Activated T-cell treated with anti-CD3 and anti-CD28 coated beads, Interleukin-2, amount 50 U/mL, for 24 hours (primary cell): ENCODE data around the gene TIMM10.

Experiments used
- DNase-seq: peaks from one replicate; pipeline ENCODE4 v3.0.0-alpha.2; 2020
- H3K27ac Mint-ChIP-seq: 2 replicates; pipeline ENCODE4 v1.8.0; 2020; ENCODE audit warnings: mild to moderate bottlenecking, mixed read lengths
- H3K27me3 Mint-ChIP-seq: 2 replicates; pipeline ENCODE4 v1.8.0; 2020; ENCODE audit warnings: mixed read lengths
- H3K36me3 Mint-ChIP-seq: 2 replicates; pipeline ENCODE4 v1.8.0; 2020; ENCODE audit warnings: low read depth, mixed read lengths
- H3K4me1 Mint-ChIP-seq: 2 replicates; pipeline ENCODE4 v1.8.0; 2020; ENCODE audit warnings: low read depth, mixed read lengths
- H3K4me3 Mint-ChIP-seq: 2 replicates; pipeline ENCODE4 v1.8.0; 2020; ENCODE audit warnings: mild to moderate bottlenecking, moderate library complexity, mixed read lengths
- H3K9me3 Mint-ChIP-seq: 2 replicates; pipeline ENCODE4 v1.8.0; 2020; ENCODE audit warnings: mixed read lengths

The TIMM10 gene

DNA sequence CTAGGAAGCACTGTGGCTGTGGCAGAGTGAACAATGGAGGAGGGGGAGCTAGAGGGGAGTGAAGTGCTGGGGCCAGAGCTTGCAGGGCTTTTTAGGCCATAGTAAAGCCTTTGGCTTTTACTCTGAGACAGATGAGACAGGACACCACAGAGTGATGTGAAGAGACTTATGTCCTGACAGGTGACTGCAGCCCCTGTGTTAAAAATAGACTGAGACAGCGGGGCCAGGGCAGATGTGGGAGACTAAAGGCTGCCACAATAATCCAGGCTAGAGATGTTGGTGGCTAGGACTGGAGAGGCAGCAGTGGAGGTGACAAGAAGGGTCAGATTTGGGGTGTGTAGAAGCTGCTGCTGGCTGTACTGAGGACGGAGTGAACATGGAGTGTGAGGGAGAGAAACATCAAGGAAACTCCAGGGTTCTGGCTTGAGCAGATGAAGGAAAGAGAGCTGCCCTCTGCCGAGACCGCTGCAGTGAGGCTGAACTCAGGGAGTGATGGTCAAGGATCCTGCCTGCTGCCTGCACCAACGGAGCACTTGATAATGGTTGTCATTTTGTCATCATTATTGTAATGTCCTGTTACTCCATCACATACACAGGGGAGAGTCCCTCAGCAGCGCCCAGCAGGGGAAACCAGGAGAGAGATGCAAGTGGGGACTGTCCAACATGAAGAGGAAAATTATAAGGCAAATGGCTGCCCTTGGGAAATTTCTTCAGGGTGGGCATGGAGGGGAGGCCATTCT lies 42.5 kb downstream of the TIMM10 start:
- H3K36me3 Mint-ChIP-seq = peaks cover 80% of the 10 kb centered on the region
- no peak overlapping the region for H3K4me3 Mint-ChIP-seq
- no peak overlapping the region for H3K27ac Mint-ChIP-seq
- H3K4me1 Mint-ChIP-seq = peaks cover 7% of the 10 kb centered on the region
- H3K27me3 Mint-ChIP-seq = no peaks in the 10 kb centered on the region
- DNase-seq = no peak
- H3K9me3 Mint-ChIP-seq = no peaks in the 10 kb centered on the region

DNA sequence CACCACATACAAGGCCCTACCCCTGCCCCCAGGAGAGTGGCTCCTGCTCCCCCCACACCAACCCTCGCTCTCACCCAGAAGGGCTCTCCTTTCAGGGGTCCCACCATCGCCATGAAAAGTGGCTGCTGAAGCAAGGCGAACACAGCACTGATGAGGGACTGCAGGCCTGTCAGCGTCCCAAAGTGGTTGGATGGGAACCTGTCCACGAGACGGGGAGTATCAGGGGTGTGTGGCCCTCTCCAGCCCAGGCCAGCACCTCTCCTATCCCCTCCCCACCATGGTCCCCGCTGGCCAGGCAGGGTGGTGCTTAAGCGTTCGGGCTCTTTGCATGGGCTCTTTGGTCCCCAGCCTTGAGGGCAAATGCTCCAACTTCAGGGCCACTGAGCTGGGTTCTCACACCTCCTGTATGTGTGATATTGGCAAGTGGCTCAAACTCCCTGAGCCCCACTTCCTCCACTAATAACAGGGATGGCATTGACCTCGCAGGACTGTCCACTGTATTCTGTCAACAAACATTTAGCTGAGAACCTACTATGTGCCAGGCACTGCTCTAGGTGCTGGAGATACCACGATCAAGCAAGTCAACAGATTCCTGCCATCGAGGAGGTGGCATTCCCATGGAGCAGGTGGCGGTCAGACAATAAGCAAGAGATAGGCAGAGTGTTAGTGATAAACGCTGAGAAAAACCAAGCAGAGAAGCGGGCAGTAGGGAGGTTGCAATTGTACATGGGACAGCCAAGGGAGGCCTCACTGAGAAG lies 43.4 kb downstream of the TIMM10 start:
- no peak overlapping the region for H3K4me3 Mint-ChIP-seq
- DNase-seq = no peak
- no peaks in the 10 kb centered on the region for H3K9me3 Mint-ChIP-seq
- H3K27me3 Mint-ChIP-seq = peaks cover under 1% of the 10 kb centered on the region
- peaks cover 9% of the 10 kb centered on the region for H3K4me1 Mint-ChIP-seq
- H3K36me3 Mint-ChIP-seq = peaks cover 76% of the 10 kb centered on the region
- H3K27ac Mint-ChIP-seq = no peak overlapping the region

DNA sequence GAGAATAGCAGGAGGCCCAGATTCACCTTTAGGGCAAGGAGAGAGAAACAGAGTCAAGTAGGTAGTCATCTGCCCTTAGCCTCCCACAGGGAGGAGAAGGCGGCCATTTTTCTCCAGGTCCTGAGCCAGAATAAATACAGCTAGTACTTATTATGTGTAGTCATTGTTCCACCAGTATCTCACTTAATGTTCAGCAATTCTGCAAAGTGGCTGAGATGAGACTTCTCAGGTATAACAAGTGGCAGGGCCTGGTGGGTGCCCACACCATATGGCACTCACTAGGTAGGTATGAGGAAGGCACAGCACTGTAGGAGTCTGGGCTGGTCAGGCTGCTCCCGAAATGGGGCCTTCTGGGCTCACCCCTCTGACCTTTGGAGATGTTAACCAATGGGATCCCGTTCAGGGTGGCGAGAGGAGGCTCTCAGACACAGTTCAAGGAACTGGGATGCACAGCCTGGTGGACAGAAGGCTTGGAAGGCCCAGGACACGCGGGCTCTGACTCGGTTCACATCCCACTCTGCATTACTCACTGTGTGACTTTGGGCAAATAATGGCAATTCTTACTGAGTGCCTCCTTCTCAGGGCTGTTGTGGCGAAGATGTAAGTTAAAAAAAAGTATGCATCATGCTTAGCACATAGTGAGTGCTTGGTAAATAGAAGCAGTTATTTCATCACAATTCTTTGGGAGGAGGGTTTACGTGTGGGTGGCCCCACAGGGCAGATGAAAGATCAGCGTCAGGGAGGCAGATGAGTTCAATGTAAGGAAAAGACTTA lies 45.1 kb downstream of the TIMM10 start:
- H3K4me1 Mint-ChIP-seq = peaks cover 9% of the 10 kb centered on the region
- no peak for DNase-seq
- no peak overlapping the region for H3K27ac Mint-ChIP-seq
- no peak overlapping the region for H3K4me3 Mint-ChIP-seq
- H3K27me3 Mint-ChIP-seq = peaks cover 13% of the 10 kb centered on the region
- H3K9me3 Mint-ChIP-seq = no peaks in the 10 kb centered on the region
- H3K36me3 Mint-ChIP-seq = peaks cover 61% of the 10 kb centered on the region

DNA sequence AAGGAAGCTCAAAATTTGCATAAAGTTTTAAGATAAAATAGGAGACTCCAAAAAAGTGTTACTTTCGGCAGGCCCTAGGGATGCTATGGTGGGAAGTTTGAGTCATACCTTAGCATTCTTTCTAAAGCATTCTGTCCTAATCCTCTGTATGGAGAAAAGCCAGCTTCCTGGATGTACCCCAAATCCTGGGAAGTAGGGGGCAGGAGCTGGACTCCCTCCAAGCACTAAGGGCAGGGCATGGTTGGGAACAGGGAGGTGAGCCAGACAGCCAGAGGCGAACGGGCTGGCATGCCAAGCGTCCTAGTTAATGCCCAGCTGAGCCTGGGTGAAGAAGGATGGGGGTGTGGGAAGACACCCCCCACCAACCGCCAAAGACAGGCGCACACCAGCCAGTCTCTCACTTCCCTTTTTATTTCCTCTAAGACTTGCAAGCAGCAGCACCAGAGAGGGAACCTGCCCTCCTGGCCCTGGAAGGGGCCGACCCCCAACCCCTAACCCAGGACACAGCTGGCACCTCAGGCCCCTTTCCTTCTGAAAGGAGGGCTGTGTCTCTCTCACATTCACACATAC lies 46.3 kb downstream of the TIMM10 start:
- Mint-ChIP-seq H3K4me3 (no peak overlapping the region), H3K27me3 (peaks cover 16% of the 10 kb centered on the region), H3K36me3 (peaks cover 50% of the 10 kb centered on the region), H3K9me3 (no peaks in the 10 kb centered on the region), H3K27ac (no peak overlapping the region), H3K4me1 (peaks cover 14% of the 10 kb centered on the region)
- no peak for DNase-seq

DNA sequence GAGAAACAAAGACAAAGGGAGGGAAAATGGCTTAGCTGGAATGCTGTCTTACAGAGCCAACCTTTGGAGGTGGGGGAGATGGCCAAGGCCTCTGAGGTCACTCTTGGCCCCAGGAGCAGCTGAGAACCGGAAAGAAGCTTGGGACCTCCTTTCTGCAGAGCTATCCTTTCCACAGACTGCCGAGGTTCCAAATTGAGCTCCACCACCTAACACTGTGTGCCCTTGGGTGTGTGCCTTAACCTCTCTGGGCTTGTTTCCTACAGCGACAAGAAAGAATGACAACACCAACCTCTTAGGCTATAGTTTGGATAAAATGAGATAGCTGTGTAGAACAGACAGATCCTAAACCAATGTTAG lies 47.0 kb downstream of the TIMM10 start:
- Mint-ChIP-seq H3K4me1 (peaks cover 14% of the 10 kb centered on the region), H3K4me3 (no peak overlapping the region), H3K27me3 (peaks cover 16% of the 10 kb centered on the region), H3K27ac (no peak overlapping the region), H3K36me3 (peaks cover 43% of the 10 kb centered on the region), H3K9me3 (no peaks in the 10 kb centered on the region)
- DNase-seq = no peak

DNA sequence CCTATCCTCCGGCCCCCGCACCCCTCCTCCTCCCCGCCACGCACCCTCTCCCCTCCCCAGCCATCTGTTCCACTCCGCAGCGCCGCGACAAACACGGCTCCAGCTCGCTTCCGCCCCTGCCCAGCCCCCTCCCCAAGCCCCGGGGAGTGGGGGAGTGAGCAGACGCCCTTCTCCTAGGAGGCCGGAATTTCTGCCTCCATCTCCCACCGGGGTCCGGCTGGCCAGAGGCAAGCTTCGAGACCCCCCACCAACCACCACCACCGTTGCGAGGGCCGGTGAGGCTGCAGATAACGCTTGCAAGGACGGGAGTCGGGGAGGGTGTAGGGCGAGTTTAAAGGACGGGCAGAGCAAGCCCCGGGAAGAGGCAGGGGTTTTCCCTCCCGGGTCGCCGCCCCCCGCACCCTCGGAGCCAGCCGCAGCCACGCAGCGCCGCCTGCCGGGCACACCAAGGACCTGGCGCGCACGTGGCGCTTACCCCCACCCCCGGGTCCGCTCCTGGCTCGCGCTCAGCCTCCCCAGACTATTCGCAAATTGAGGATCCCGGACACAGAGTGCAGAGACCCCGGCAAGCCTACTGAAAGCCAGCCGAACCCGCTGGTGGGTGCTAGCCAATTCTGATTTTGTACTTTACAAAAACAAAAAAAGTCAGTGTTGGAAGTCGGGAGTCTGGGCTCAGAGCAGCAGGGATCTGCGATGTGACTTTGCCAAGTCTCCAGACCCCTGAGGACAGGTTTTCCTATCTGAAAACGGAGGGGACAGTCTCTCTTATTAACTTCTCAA lies 47.6 kb downstream of the TIMM10 start:
- peak overlapping the region; percentile 18 for H3K4me3 Mint-ChIP-seq
- H3K27me3 Mint-ChIP-seq = peaks cover 20% of the 10 kb centered on the region
- H3K36me3 Mint-ChIP-seq = peaks cover 37% of the 10 kb centered on the region
- peaks cover 14% of the 10 kb centered on the region for H3K4me1 Mint-ChIP-seq
- peak; percentile 84 for DNase-seq
- peak overlapping the region; percentile 22 for H3K27ac Mint-ChIP-seq
- no peaks in the 10 kb centered on the region for H3K9me3 Mint-ChIP-seq

DNA sequence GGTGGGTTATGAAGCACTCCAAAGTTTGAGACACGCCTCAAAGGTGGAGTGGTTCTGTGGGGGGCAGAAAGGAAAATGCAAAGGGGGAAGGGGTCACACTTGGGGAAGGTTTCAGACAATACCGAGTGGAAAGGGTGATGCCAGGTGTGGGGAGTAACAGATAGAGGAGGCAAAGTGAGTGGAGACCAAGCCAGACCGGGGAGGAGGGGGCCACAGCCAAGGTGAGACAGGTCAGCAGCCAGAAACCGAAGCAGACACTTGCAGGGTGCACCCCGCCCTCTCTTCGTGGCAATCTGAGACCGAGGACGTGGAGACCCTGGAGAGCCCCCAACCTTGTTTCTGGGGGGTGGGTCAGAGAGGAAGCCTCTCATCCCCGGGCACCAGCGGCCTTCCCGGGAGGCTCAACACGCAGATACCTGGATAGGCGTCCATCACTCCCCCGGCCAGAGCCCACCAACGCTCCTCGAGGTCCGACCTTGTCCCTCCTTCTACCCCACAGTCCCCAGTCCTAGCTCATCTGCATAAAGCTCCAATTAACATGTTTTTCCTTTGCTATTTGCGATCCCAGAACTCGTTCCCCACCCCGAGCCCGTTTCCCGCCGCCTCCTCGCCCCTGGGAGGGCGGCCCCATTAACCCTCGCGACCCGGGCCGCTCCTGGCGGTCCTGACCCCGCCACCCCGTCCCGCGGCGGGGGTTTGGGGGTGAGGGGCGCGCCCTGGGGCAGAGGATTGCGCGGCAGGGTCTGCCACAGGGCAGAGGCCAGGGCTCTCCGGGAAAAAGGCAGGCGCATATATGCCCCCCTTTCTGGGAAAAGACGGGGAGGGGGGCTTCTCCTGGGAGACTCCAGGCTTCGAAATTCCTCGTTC lies 48.4 kb downstream of the TIMM10 start:
- Mint-ChIP-seq H3K9me3 (no peaks in the 10 kb centered on the region), H3K27ac (no peak overlapping the region), H3K4me1 (peaks cover 14% of the 10 kb centered on the region), H3K36me3 (peaks cover 29% of the 10 kb centered on the region), H3K27me3 (peaks cover 28% of the 10 kb centered on the region), H3K4me3 (no peak overlapping the region)
- no peak for DNase-seq

DNA sequence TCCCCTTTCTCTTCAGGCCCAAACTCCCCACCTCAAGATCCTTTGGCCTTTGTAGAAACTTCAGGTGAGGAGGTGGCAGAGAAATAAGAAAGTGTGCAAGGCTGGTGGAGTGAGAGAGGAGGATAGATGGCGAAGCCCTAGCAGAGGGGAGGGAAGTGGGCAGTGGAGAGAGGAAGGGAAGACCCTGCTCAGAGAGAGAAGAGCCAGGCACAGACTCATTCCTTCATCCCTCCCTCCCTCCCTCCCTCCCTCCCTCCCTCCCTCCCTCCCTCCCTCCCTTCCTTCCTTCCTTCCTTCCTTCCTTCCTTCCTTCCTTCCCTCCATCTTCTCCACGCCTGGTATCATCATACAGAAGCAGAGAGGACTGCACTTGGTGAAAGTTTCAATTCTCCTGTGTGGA lies 49.2 kb downstream of the TIMM10 start:
- Mint-ChIP-seq H3K27ac (no peak overlapping the region), H3K27me3 (peaks cover 32% of the 10 kb centered on the region), H3K36me3 (peaks cover 24% of the 10 kb centered on the region), H3K4me3 (no peak overlapping the region), H3K9me3 (no peaks in the 10 kb centered on the region), H3K4me1 (peaks cover 19% of the 10 kb centered on the region)
- DNase-seq = no peak

DNA sequence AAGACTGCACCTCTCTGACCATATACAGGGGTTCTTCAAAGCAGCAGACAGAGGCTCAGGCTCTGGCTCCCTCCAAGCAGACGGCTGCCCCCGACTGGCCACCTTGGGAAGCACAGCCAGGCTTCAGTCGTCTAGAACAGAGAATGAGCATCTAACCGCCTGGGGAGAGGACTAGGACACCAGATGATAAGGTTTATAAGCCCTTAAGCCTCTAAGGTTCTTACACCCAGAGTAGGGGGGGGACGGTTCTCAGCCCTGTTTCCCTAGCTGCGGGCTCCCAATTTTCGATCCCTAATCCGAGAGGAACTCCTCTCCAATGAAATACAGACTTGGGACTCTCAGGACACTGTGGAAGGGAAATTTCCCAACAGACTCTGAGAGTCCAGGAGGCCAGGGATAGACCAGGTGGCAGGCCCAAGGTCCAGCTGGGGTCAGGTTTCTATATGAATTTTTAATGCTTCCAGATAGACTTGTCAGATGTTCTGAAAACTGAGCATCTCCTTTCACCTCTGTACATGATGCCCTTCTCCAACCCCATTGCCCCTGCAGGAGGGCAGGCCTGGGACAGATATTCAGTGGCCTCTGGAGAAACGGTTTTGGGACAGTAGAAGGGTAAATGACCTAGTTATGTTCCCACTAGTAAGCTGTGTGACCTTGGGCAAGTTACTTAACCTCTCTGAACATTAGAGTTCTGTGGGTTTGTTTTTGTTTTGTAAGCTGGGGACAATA lies 50.0 kb downstream of the TIMM10 start:
- peak; percentile 84 for DNase-seq
- Mint-ChIP-seq H3K27me3 (peaks cover 37% of the 10 kb centered on the region), H3K4me1 (peaks cover 26% of the 10 kb centered on the region), H3K27ac (no peak overlapping the region), H3K36me3 (peaks cover 17% of the 10 kb centered on the region), H3K9me3 (no peaks in the 10 kb centered on the region), H3K4me3 (no peak overlapping the region)

DNA sequence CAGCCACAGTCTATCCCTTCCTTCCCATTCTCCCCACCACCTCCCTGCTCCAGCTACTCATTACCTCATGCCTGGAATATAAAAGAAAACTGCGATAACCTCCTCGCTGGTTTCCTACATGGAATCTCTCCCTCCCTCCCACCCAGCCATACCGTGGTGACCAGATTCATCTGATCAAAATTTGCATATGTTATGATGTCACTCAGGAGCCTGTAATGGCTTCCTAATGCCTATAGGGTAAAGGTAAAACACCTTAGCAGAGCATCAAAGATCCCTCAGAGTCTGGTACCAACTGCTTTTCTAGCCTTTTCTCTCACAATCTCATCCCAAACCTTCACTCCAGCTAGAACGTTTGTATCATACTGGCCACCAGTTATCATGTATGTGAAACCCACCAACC lies 50.6 kb downstream of the TIMM10 start:
- peaks cover 10% of the 10 kb centered on the region for H3K36me3 Mint-ChIP-seq
- H3K4me1 Mint-ChIP-seq = peaks cover 31% of the 10 kb centered on the region
- no peak overlapping the region for H3K27ac Mint-ChIP-seq
- no peak for DNase-seq
- peaks cover 39% of the 10 kb centered on the region for H3K27me3 Mint-ChIP-seq
- no peaks in the 10 kb centered on the region for H3K9me3 Mint-ChIP-seq
- H3K4me3 Mint-ChIP-seq = no peak overlapping the region

DNA sequence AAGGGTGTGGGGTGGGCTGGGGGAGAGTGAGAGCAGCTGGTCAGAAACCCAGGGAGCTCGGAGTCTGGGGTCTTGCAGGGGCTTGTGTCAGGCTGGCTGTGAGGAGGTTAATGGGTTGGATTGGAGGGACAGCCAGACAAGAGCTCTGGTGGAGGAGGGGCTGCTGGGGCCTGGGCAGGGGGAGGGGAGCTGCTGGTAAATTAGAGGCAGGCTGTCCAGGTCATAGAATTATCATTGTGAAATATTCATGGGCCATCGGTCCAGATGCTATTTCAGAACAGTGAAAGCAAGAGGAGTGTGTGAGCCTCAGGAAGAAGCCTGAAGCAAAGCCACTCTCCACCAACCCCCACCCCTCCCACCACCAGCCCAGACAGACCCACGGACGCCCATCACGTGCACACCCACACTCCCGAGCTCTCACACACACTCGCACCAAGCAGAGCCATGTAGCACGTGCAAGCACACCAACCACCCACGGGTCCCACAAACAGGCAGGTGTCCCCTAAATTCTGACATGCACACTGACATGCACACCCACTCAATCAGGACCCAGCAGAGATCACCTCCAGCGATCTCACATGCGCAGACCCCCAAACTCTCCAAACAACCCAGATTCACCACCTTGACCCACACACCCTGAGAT lies 51.4 kb downstream of the TIMM10 start:
- peaks cover 39% of the 10 kb centered on the region for H3K4me1 Mint-ChIP-seq
- peaks cover 39% of the 10 kb centered on the region for H3K27me3 Mint-ChIP-seq
- H3K4me3 Mint-ChIP-seq = no peak overlapping the region
- DNase-seq = no peak
- no peaks in the 10 kb centered on the region for H3K9me3 Mint-ChIP-seq
- H3K36me3 Mint-ChIP-seq = peaks cover 3% of the 10 kb centered on the region
- no peak overlapping the region for H3K27ac Mint-ChIP-seq
